Measurements from ENCODE around the gene RBBP8NL. TPM values are rescaled to one million over a fixed set of nuclear protein-coding genes. Genes with fewer than 3 reads are reported as not detected.

The RBBP8NL gene
- total RNA-seq, 1 experiment from 2014 or later: not detected

GRCh38 chr20:62416651-62417637, 10.4 kb downstream of the RBBP8NL start:
- POLR2A ChIA-PET: no interaction called here
- ATAC-seq (no peak), DNase-seq (ENCODE audit: low read depth, low spot score) (no peak)
- Histone ChIP-seq H3K27me3 (ENCODE audit: control insufficient read depth, insufficient read depth, low read length) (no peaks in the 10 kb centered on the region), H3K27ac (ENCODE audit: low read length) (no peak overlapping the region), H3K4me3 (ENCODE audit: low read depth in 2 of 2, low read length in 2 of 2) (no peak overlapping the region), H3K4me1 (ENCODE audit: control insufficient read depth, insufficient read depth, low read length) (no peaks in the 10 kb centered on the region), H3K36me3 (ENCODE audit: control insufficient read depth, insufficient read depth, low read length) (no peaks in the 10 kb centered on the region), H3K9me3 (ENCODE audit: control insufficient read depth, insufficient read depth, low read depth, low read length) (no peaks in the 10 kb centered on the region)
- intact Hi-C loops (cut with micrococcal nuclease; ENCODE audit: unreplicated experiment): no loop called here
- CTCF ChIA-PET: interaction anchor here (0.7 kb wide), 1 partner anchor 25 kb away, joined by 3 read pairs; no protein-coding TSS in a partner anchor
- in situ Hi-C loops (cut with HindIII; ENCODE audit: low pct_unique_long_range_greater_than_20kb, low sequenced_read_pairs): no loop called here
- TF ChIP-seq TCF7L2 (IDR thresholded peaks at IDR 0.05; ENCODE audit: low read depth, low read length) (no peak), REST (IDR thresholded peaks at IDR 0.05; ENCODE audit: insufficient read depth in 1 of 2, low read depth in 2 of 2, low read length in 1 of 2) (no peak), POLR2AphosphoS5 (IDR thresholded peaks at IDR 0.05; ENCODE audit: low read depth, low read length) (no peak), SIN3A (IDR thresholded peaks at IDR 0.05; ENCODE audit: borderline replicate concordance, insufficient read depth, low read depth, low read length) (no peak)
- TF ChIP-seq, protein P1, sequence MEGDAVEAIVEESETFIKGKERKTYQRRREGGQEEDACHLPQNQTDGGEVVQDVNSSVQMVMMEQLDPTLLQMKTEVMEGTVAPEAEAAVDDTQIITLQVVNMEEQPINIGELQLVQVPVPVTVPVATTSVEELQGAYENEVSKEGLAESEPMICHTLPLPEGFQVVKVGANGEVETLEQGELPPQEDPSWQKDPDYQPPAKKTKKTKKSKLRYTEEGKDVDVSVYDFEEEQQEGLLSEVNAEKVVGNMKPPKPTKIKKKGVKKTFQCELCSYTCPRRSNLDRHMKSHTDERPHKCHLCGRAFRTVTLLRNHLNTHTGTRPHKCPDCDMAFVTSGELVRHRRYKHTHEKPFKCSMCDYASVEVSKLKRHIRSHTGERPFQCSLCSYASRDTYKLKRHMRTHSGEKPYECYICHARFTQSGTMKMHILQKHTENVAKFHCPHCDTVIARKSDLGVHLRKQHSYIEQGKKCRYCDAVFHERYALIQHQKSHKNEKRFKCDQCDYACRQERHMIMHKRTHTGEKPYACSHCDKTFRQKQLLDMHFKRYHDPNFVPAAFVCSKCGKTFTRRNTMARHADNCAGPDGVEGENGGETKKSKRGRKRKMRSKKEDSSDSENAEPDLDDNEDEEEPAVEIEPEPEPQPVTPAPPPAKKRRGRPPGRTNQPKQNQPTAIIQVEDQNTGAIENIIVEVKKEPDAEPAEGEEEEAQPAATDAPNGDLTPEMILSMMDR (IDR thresholded peaks at IDR 0.05): no peak
- BruUV-seq (replicated peaks): no TSS peak

- ChIA-PET CTCF (no interaction called here), POLR2A (no interaction called here)
- DNase-seq (ENCODE audit: low read depth, low spot score) (no peak), ATAC-seq (no peak)
- no peak overlapping the region for H3K27ac ChIP-seq (ENCODE audit: low read length)
- H3K27me3 ChIP-seq (ENCODE audit: control insufficient read depth, insufficient read depth, low read length): no peaks in the 10 kb centered on the region
- intact Hi-C loops (cut with micrococcal nuclease; ENCODE audit: unreplicated experiment): no loop called here
- H3K36me3 ChIP-seq (ENCODE audit: control insufficient read depth, insufficient read depth, low read length): no peaks in the 10 kb centered on the region
- H3K4me1 ChIP-seq (ENCODE audit: control insufficient read depth, insufficient read depth, low read length): peaks cover under 1% of the 10 kb centered on the region; the same call in 1 of the 2 replicates
- BruUV-seq (replicated peaks): no TSS peak
- in situ Hi-C loops (cut with HindIII; ENCODE audit: low pct_unique_long_range_greater_than_20kb, low sequenced_read_pairs): no loop called here
- H3K9me3 ChIP-seq (ENCODE audit: control insufficient read depth, insufficient read depth, low read depth, low read length): no peaks in the 10 kb centered on the region
- H3K4me3 ChIP-seq (ENCODE audit: low read depth in 2 of 2, low read length in 2 of 2): no peak overlapping the region
- TF ChIP-seq SIN3A (IDR thresholded peaks at IDR 0.05; ENCODE audit: borderline replicate concordance, insufficient read depth, low read depth, low read length): no peak
- TF ChIP-seq, protein P1 (IDR thresholded peaks at IDR 0.05): no peak
- no peak for TF ChIP-seq POLR2AphosphoS5 (IDR thresholded peaks at IDR 0.05; ENCODE audit: low read depth, low read length)
- no peak for TF ChIP-seq TCF7L2 (IDR thresholded peaks at IDR 0.05; ENCODE audit: low read depth, low read length)
- no peak for TF ChIP-seq REST (IDR thresholded peaks at IDR 0.05; ENCODE audit: insufficient read depth in 1 of 2, low read depth in 2 of 2, low read length in 1 of 2)
These were observed 11.8 kb downstream of the RBBP8NL start for GRCh38 chr20:62415354-62416111.
